DMS114 treated with DMSO at 0.1 percent for 48 hours (cell line): ENCODE data around the gene EOLA2.
"Not testable (repeated sequence)": the region's sequence is repeated elsewhere in the genome, so short reads cannot be mapped to it uniquely, and the experiment has no call there.

Experiments used
- DNase-seq: peaks from one replicate; lab custom pipeline; 2025; ENCODE audit not compliant: unreplicated experiment; lab: John Stamatoyannopoulos, UW

The EOLA2 gene

GRCh38 chrX:149938427-149938880 is at the start of gene EOLA2:
Gene EOLA2 (minus strand): TSS chrX:149938491. CDS start chrX:149933874, 4,617 bp downstream.
- peak; percentile 90 for DNase-seq

- DNase-seq, result no peak
These were observed 49.3 kb upstream of the EOLA2 start for GRCh38 chrX:149987613-149988012.

- no peak for DNase-seq
These were observed 46.1 kb upstream of the EOLA2 start for GRCh38 chrX:149984411-149984810.

- no peak for DNase-seq
These were observed 44.0 kb upstream of the EOLA2 start for GRCh38 chrX:149982310-149982709.

- DNase-seq, result no peak
These were observed 40.9 kb upstream of the EOLA2 start for GRCh38 chrX:149979126-149979644.

GRCh38 chrX:149962859-149963757 is 24.8 kb upstream of the EOLA2 start:
- DNase-seq, result peak; percentile 13

GRCh38 chrX:149962010-149962409 is 23.7 kb upstream of the EOLA2 start:
- no peak for DNase-seq

GRCh38 chrX:149961572-149961971 is 23.3 kb upstream of the EOLA2 start:
- no peak for DNase-seq

- DNase-seq, result peak; percentile 8
These were observed 12.4 kb upstream of the EOLA2 start for GRCh38 chrX:149950681-149951080.

- DNase-seq, result no peak
These were observed 11.6 kb upstream of the EOLA2 start for GRCh38 chrX:149949743-149950436.

- DNase-seq, result no peak
These were observed 9.7 kb upstream of the EOLA2 start for GRCh38 chrX:149948016-149948415.

GRCh38 chrX:149946932-149947331 is 8.6 kb upstream of the EOLA2 start:
- DNase-seq, result not testable (repeated sequence)

GRCh38 chrX:149945820-149946219 is 7.5 kb upstream of the EOLA2 start:
- not testable (repeated sequence) for DNase-seq

GRCh38 chrX:149945087-149945670 is 6.9 kb upstream of the EOLA2 start:
- not testable (repeated sequence) for DNase-seq

GRCh38 chrX:149940674-149941024 is 2.4 kb upstream of the EOLA2 start:
- not testable (repeated sequence) for DNase-seq

- DNase-seq, result peak; percentile 74
These were observed 1.8 kb upstream of the EOLA2 start for GRCh38 chrX:149939905-149940673.

- DNase-seq, result no peak
These were observed 1.3 kb upstream of the EOLA2 start for GRCh38 chrX:149939655-149939904.

- DNase-seq, result peak; percentile 73
These were observed 777 bp upstream of the EOLA2 start for GRCh38 chrX:149938881-149939654.

- no peak for DNase-seq
These were observed 342 bp downstream of the EOLA2 start for GRCh38 chrX:149937871-149938426.

- DNase-seq, result not testable (repeated sequence)
These were observed 963 bp downstream of the EOLA2 start for GRCh38 chrX:149937328-149937727.
